GM19240 (cell line): ENCODE measurements around the gene ISYNA1.

ENCODE experiments used
- DNase-seq: peaks from one replicate; pipeline ENCODE4 v3.0.0; 2011; ENCODE audit warnings: low spot score; ENCODE audit not compliant: insufficient read length

ISYNA1 gene

GRCh38 chr19:18468517-18468916, 30.6 kb upstream of the ISYNA1 start:
- no peak for DNase-seq

- DNase-seq: no peak
These were observed 30.0 kb upstream of the ISYNA1 start for GRCh38 chr19:18467978-18468377.

GRCh38 chr19:18466354-18466753, 28.4 kb upstream of the ISYNA1 start:
- DNase-seq: no peak

GRCh38 chr19:18465964-18466339, 28.0 kb upstream of the ISYNA1 start:
- no peak for DNase-seq

- DNase-seq: no peak
These were observed 27.5 kb upstream of the ISYNA1 start for GRCh38 chr19:18465214-18465963.

- no peak for DNase-seq
These were observed 26.7 kb upstream of the ISYNA1 start for GRCh38 chr19:18464646-18465045.

GRCh38 chr19:18461471-18461870, 23.5 kb upstream of the ISYNA1 start:
- no peak for DNase-seq

- no peak for DNase-seq
These were observed 23.0 kb upstream of the ISYNA1 start for GRCh38 chr19:18460900-18461299.

- DNase-seq: no peak
These were observed 19.8 kb upstream of the ISYNA1 start for GRCh38 chr19:18457483-18458331.

- no peak for DNase-seq
These were observed 19.0 kb upstream of the ISYNA1 start for GRCh38 chr19:18456974-18457373.

GRCh38 chr19:18456279-18456678, 18.3 kb upstream of the ISYNA1 start:
- DNase-seq: no peak

GRCh38 chr19:18453269-18454024, 15.5 kb upstream of the ISYNA1 start:
- DNase-seq: no peak

GRCh38 chr19:18452386-18452785, 14.5 kb upstream of the ISYNA1 start:
- no peak for DNase-seq

- peak; percentile 87 for DNase-seq
These were observed 13.3 kb upstream of the ISYNA1 start for GRCh38 chr19:18450931-18451836.

- no peak for DNase-seq
These were observed 12.3 kb upstream of the ISYNA1 start for GRCh38 chr19:18450021-18450930.

GRCh38 chr19:18449552-18449951, 11.6 kb upstream of the ISYNA1 start:
- DNase-seq: no peak

- DNase-seq: no peak
These were observed 9.0 kb upstream of the ISYNA1 start for GRCh38 chr19:18446811-18447359.

GRCh38 chr19:18446145-18446810, 8.3 kb upstream of the ISYNA1 start:
- DNase-seq: no peak
